ENCODE data around the gene EBLN1.
A peak's percentile ranks its signal among the peaks of the same experiment; 100 is the strongest.

- TF ChIP-seq ZNF8 (CRISPR knock-in tag; IDR thresholded peaks at IDR 0.05) (no peak), PATZ1 (CRISPR knock-in tag; IDR thresholded peaks at IDR 0.05; ENCODE audit: borderline replicate concordance) (peak; percentile 39; the same call in 1 of the 2 replicates), CREB5 (CRISPR knock-in tag; IDR thresholded peaks at IDR 0.05; ENCODE audit: low read depth) (no peak), RARB (CRISPR knock-in tag; IDR thresholded peaks at IDR 0.05) (no peak), ZNF565 (CRISPR knock-in tag; conservative IDR thresholded peaks at IDR 0.05; ENCODE audit: low read depth) (0 out of 2 replicates have a peak, but pooled peaks have one; percentile 11), ZFP30 (CRISPR knock-in tag; IDR thresholded peaks at IDR 0.05) (no peak), SNAI2 (CRISPR knock-in tag; IDR thresholded peaks at IDR 0.05) (no peak), TCF4 (CRISPR knock-in tag; IDR thresholded peaks at IDR 0.05; ENCODE audit: borderline replicate concordance) (no peak), ZC3H10 (CRISPR knock-in tag; IDR thresholded peaks at IDR 0.05) (no peak), CSDC2 (CRISPR knock-in tag; IDR thresholded peaks at IDR 0.05) (no peak), OSR1 (CRISPR knock-in tag; IDR thresholded peaks at IDR 0.05) (no peak)
- TF ChIP-seq, protein P1, sequence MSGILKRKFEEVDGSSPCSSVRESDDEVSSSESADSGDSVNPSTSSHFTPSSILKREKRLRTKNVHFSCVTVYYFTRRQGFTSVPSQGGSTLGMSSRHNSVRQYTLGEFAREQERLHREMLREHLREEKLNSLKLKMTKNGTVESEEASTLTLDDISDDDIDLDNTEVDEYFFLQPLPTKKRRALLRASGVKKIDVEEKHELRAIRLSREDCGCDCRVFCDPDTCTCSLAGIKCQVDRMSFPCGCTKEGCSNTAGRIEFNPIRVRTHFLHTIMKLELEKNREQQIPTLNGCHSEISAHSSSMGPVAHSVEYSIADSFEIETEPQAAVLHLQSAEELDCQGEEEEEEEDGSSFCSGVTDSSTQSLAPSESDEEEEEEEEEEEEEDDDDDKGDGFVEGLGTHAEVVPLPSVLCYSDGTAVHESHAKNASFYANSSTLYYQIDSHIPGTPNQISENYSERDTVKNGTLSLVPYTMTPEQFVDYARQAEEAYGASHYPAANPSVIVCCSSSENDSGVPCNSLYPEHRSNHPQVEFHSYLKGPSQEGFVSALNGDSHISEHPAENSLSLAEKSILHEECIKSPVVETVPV (CRISPR knock-in tag; IDR thresholded peaks at IDR 0.05), result no peak
Measured at GRCh38 chr10:22251751-22252223, 34.0 kb upstream of the EBLN1 start.

All from SK-N-SH treated with all-trans-retinoic acid at 6 μM for 48 hours (cell line).